ENCODE measurements around the gene CCNG1.

DNA sequence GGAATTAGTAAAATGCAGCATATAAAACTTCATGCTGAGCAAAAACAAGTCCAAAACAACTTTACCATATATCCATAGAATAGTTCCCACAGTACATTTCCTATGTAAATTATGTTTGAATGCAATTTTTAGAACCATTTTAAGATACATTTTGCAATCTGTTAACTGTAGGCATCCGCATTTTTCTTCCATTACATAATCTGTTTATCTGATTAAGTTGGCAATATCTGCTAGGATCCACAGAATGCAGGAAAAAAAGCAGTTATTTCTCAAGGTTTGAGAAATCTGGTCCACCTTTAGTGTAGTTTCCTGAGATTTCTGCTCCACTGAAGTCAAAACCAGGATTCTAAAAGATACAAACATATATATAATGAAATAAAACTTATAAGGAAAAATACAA lies 16.3 kb downstream of the CCNG1 start:
- TF ChIP-seq, protein P1, sequence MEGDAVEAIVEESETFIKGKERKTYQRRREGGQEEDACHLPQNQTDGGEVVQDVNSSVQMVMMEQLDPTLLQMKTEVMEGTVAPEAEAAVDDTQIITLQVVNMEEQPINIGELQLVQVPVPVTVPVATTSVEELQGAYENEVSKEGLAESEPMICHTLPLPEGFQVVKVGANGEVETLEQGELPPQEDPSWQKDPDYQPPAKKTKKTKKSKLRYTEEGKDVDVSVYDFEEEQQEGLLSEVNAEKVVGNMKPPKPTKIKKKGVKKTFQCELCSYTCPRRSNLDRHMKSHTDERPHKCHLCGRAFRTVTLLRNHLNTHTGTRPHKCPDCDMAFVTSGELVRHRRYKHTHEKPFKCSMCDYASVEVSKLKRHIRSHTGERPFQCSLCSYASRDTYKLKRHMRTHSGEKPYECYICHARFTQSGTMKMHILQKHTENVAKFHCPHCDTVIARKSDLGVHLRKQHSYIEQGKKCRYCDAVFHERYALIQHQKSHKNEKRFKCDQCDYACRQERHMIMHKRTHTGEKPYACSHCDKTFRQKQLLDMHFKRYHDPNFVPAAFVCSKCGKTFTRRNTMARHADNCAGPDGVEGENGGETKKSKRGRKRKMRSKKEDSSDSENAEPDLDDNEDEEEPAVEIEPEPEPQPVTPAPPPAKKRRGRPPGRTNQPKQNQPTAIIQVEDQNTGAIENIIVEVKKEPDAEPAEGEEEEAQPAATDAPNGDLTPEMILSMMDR (IDR thresholded peaks at IDR 0.05): no peak
- TF ChIP-seq POLR2A (IDR thresholded peaks at IDR 0.05): no peak
